BLaER1 treated with 17β-estradiol and CSF1 and Interleukin-3, amounts not matched to agents 10 nM and 100 nM (cell line): Measurements from ENCODE around the gene CEACAM8.
"Not testable (repeated sequence)": the region's sequence is repeated elsewhere in the genome, so short reads cannot be mapped to it uniquely, and the experiment has no call there.

ENCODE experiments used
- H3K27ac ChIP-seq, 11 experiments: shearing (Covaris generic); formaldehyde crosslinking; 2 replicates each; pipeline ENCODE4 v1.8.1; 2022
- H3K27me3 ChIP-seq, 11 experiments: shearing (Covaris generic); formaldehyde crosslinking; 2 replicates each; pipeline ENCODE4 v1.8.1; 2022
- H3K36me3 ChIP-seq, 11 experiments: shearing (Covaris generic); formaldehyde crosslinking; 2 replicates each; pipeline ENCODE4 v1.8.1; 2022
- H3K4me1 ChIP-seq, 10 experiments: shearing (Covaris generic); formaldehyde crosslinking; 2 replicates each; pipeline ENCODE4 v1.8.1; 2022
- H3K4me2 ChIP-seq, 11 experiments: shearing (Covaris generic); formaldehyde crosslinking; 2 replicates each; pipeline ENCODE4 v1.8.1; 2022
- H3K4me3 ChIP-seq, 10 experiments: shearing (Covaris generic); formaldehyde crosslinking; 2 replicates each; pipeline ENCODE4 v1.8.1; 2022
- H3K9ac ChIP-seq, 11 experiments: shearing (Covaris generic); formaldehyde crosslinking; 2 replicates each; pipeline ENCODE4 v1.8.1; 2022
- H3K9me3 ChIP-seq, 11 experiments: shearing (Covaris generic); formaldehyde crosslinking; replicated peaks in 1 of 11; 2 replicates each; pipeline ENCODE4 v1.8.1; 2022
- H4K20me1 ChIP-seq, 11 experiments: shearing (Covaris generic); formaldehyde crosslinking; 2 replicates each; pipeline ENCODE4 v1.8.1; 2022
- Cebpa-rat ChIP-seq, 11 experiments: shearing (Covaris generic); IDR thresholded peaks; 2 replicates each; pipeline ENCODE4 v1.8.1; 2022

CEACAM8 gene

DNA sequence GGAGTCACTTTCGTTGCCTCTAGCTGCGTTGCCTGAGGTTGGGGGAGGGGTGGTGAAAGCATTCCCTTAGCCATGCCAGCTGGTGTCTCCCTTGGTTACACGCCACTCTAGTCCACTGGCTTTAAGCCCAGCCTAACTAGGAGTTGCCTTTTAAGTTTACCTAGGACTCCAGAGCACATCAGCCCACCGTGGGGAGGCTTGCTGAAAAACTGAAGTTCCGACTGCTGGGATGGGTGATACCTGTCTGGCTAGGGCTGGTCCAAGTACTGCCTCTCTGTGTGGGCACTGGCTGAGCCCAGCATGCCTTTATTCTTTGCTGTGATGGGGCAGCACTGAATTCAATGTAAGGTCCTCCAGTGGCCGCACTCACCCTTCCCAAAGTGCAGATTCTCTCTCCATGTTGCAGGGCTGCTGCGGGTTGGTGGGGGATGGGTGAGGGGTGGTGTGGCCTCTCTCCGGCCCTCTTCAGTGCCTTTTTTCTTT lies 54.6 kb downstream of the CEACAM8 start:
- no peak overlapping the region for H3K27ac ChIP-seq
- peaks cover 0 to 20% (median 0%) of the 10 kb centered on the region in 11 experiments; a peak in 4 of 22 replicates for H4K20me1 ChIP-seq
- no peak for TF ChIP-seq Cebpa-rat (IDR thresholded peaks at IDR 0.05)
- no peak overlapping the region for H3K9ac ChIP-seq
- H3K4me3 ChIP-seq = no peak overlapping the region
- peak overlapping the region in 10 of 11 experiments; percentile 50 to 83 (median 74); a peak in 17 of 22 replicates for H3K4me2 ChIP-seq
- no peaks in the 10 kb centered on the region for H3K36me3 ChIP-seq
- peaks cover 16 to 33% (median 22%) of the 10 kb centered on the region in 10 experiments for H3K4me1 ChIP-seq
- H3K9me3 ChIP-seq = peaks cover 0 to 14% (median 0%) of the 10 kb centered on the region in 11 experiments; a peak in 6 of 22 replicates
- peaks cover 0 to 55% (median 0%) of the 10 kb centered on the region in 11 experiments; a peak in 7 of 22 replicates for H3K27me3 ChIP-seq

DNA sequence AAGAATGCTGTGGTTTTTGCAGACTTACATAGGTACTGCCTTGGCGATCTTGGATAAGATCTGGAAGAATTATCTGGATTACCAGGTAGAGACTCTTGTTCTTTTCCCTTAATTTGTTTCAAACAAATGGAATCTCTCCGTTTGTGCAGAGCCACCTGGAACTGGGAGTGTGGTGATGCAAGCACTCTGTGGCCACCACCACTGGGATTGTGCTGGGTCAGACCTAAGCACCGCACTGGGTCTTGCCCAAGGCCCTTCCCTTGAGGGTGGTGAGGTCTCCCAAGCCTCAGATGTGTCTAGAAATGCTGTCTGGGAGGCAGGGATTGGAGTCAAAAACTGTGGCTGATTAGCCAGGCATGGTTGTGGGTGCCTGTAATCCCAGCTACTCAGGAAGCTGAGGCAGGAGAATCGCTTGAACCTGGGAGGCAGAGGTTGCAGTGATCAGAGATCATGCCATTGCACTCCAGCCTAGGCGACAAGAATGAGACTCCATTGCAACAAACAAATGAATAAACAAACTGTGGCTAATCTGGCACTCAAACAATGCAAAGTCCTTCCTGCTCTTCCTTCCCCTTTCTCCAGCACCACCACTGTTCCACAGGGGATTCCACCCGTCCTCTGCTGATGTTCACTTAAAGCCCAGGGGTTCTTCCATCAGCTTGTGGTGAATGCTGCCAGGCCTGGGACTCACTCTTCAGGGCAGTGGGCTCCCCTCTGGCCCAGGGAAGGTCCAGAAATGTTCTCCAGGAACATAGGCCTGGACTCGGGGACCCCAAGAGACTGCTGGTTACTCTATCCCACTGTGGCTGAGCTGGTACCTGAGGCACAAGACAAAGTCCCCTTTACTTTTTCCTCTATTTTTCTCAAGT lies 55.6 kb downstream of the CEACAM8 start:
- Histone ChIP-seq H3K4me2 (peak overlapping the region; percentile 36 to 83 (median 73)), H3K27me3 (peaks cover 0 to 48% (median 0%) of the 10 kb centered on the region in 11 experiments; a peak in 6 of 22 replicates), H3K9ac (no peak overlapping the region), H3K36me3 (no peaks in the 10 kb centered on the region), H3K4me1 (peaks cover 16 to 33% (median 22%) of the 10 kb centered on the region in 10 experiments), H3K4me3 (no peak overlapping the region), H3K9me3 (peaks cover 0 to 14% (median 0%) of the 10 kb centered on the region in 11 experiments; a peak in 6 of 22 replicates), H4K20me1 (peaks cover 0 to 20% (median 0%) of the 10 kb centered on the region in 11 experiments; a peak in 4 of 22 replicates), H3K27ac (0 out of 22 replicates have a peak overlapping the region, but pooled peaks of 1 of the 11 experiments have one; percentile 5)
- TF ChIP-seq Cebpa-rat (IDR thresholded peaks at IDR 0.05) = no peak

DNA sequence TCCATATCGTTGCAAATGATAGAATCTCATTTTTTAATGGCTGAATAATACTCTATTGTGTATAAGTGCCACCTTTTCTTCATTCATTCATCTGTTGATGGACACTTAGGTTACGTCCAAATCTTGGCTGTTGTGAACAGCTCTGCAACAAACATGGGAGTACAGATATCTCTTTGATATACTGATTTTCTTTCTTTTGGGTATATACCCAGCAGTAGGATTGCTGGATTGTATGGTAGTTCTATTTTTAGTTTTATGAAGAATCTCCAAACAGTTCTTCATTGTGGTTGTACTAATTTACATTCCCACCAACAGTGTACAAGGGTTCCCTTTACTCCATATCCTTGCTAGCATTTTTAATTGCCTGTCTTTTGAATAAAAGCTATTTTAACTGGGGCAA lies 59.4 kb downstream of the CEACAM8 start:
- not testable (repeated sequence) for H3K27ac ChIP-seq, H3K36me3 ChIP-seq, H3K9ac ChIP-seq, H3K4me3 ChIP-seq
- peaks cover 0 to 25% (median 0%) of the 10 kb centered on the region in 11 experiments; a peak in 1 of 22 replicates for H3K27me3 ChIP-seq
- H3K4me2 ChIP-seq = peak overlapping the region in 1 of 11 experiments; percentile 23; a peak in 1 of 22 replicates
- H3K4me1 ChIP-seq = peaks cover 15 to 20% (median 17%) of the 10 kb centered on the region in 10 experiments
- peaks cover 0 to 11% (median 0%) of the 10 kb centered on the region in 11 experiments; a peak in 4 of 22 replicates for H4K20me1 ChIP-seq
- H3K9me3 ChIP-seq = peaks cover 0 to 14% (median 0%) of the 10 kb centered on the region in 11 experiments; a peak in 6 of 22 replicates

DNA sequence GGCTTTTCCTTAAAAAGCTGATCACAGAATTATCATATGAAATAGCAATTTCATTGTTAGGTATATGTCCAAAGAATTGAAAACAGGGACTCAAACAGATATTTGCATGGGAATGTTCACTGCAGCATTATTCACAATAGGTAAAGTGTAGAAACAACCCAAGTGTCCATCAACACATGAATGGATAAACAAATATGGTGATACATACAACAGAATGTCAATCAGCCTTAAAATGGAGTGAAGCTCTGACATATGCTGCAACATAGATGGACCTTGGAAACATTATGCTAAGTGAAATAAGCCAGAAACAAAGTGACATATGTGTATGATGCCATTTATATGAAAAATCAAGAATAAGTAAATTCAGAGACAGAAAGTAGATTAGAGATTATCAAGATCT lies 60.3 kb downstream of the CEACAM8 start:
- Histone ChIP-seq H3K27ac (no peak overlapping the region), H3K4me3 (no peak overlapping the region), H3K9me3 (peaks cover 0 to 14% (median 0%) of the 10 kb centered on the region in 11 experiments; a peak in 6 of 22 replicates), H4K20me1 (peaks cover 0 to 2% (median 0%) of the 10 kb centered on the region in 11 experiments; a peak in 3 of 22 replicates), H3K9ac (no peak overlapping the region), H3K4me1 (peaks cover 6 to 15% (median 12%) of the 10 kb centered on the region in 10 experiments), H3K36me3 (no peaks in the 10 kb centered on the region), H3K27me3 (peaks cover 0 to 21% (median 0%) of the 10 kb centered on the region in 11 experiments; a peak in 1 of 22 replicates), H3K4me2 (no peak overlapping the region)
- no peak for TF ChIP-seq Cebpa-rat (IDR thresholded peaks at IDR 0.05)

DNA sequence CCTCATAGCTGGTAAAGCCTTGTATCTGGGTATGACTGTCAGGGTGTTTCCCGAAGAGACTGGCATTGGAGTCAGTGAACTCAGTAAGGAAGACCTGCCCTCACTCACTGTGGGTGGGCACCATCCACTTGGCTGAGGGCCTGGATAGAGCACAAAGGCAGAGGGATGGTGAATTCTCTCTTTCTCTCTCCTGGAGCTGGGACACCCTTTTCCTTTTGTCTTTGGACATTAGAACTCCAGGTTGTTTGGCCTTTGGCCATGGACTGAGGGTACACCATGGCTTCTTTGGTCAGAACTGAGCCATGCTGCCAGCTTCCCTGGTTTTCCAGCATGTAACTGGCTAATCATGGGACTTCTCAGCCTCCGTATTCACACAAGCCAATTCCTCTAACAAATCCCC lies 61.8 kb downstream of the CEACAM8 start:
- TF ChIP-seq Cebpa-rat (IDR thresholded peaks at IDR 0.05) = no peak
- no peaks in the 10 kb centered on the region for H4K20me1 ChIP-seq
- no peak overlapping the region for H3K4me3 ChIP-seq
- H3K27ac ChIP-seq = no peak overlapping the region
- no peak overlapping the region for H3K4me2 ChIP-seq
- H3K9me3 ChIP-seq = peaks cover 0 to 14% (median 0%) of the 10 kb centered on the region in 11 experiments; a peak in 6 of 22 replicates
- H3K4me1 ChIP-seq = peaks cover 14 to 21% (median 19%) of the 10 kb centered on the region in 10 experiments
- H3K27me3 ChIP-seq = peaks cover 0 to 15% (median 0%) of the 10 kb centered on the region in 11 experiments; a peak in 1 of 22 replicates
- H3K9ac ChIP-seq = no peak overlapping the region
- H3K36me3 ChIP-seq = no peaks in the 10 kb centered on the region

DNA sequence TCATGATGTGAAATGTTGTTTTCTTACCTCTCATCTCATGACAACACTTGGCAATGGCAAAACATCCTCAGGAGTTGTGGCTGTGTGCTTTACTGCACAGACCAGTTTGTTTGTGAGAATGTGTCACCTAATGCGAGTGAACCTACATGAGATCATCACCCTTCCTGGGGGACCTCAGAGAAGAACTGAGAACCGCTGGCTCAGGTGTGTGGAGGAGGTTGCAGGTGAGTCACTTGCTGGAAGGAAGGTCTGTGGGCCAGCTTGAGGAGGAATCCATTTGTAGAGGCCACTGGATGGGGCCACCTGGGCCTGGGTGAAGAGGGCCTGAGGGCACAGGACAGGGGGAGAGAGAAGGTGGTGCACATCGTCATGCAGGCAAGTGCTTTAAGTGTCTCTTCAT lies 63.4 kb downstream of the CEACAM8 start:
- H3K4me2 ChIP-seq = no peak overlapping the region
- no peak overlapping the region for H3K4me3 ChIP-seq
- H4K20me1 ChIP-seq = peaks cover 0 to 3% (median 0%) of the 10 kb centered on the region in 11 experiments; a peak in 1 of 22 replicates
- H3K27me3 ChIP-seq = peaks cover 0 to 9% (median 0%) of the 10 kb centered on the region in 11 experiments; a peak in 1 of 22 replicates
- H3K9me3 ChIP-seq = peaks cover 0 to 5% (median 0%) of the 10 kb centered on the region in 11 experiments; a peak in 6 of 22 replicates
- no peak for TF ChIP-seq Cebpa-rat (IDR thresholded peaks at IDR 0.05)
- H3K4me1 ChIP-seq = peaks cover 22 to 37% (median 34%) of the 10 kb centered on the region in 10 experiments
- no peak overlapping the region for H3K27ac ChIP-seq
- H3K36me3 ChIP-seq = peaks cover 0 to 9% (median 0%) of the 10 kb centered on the region in 11 experiments; a peak in 4 of 22 replicates
- no peak overlapping the region for H3K9ac ChIP-seq
